IMR-90 (cell line): ENCODE data around the gene UNC13B. TPM values are rescaled to one million over a fixed set of nuclear protein-coding genes. Genes with fewer than 3 reads are reported as not detected.

Experiments used
- ATAC-seq: fragments of 200-7000 bp; cut with Tn5 transposase; 2 replicates; pipeline ENCODE4 v1.9.1; 2020; ENCODE audit warnings: low read depth, mild to moderate bottlenecking, moderate library complexity
- BruUV-seq: library from RNA; stranded (reverse); fragments of 400-500 nt; replicated peaks from 2 replicates; lab custom pipeline; 2021; lab: Mats Ljungman, UMichigan
- CTCF ChIA-PET: fragments of 300-600 bp; formaldehyde crosslinking; extraction: SDS; loops from one replicate; lab custom pipeline; 2021; ENCODE audit warnings: antibody characterized with exemption; lab: Yijun Ruan, JAX
- POLR2A ChIA-PET: fragments of 300-600 bp; sonication (Branson Sonifier 250); formaldehyde crosslinking; loops from one replicate; lab custom pipeline; 2022; ENCODE audit warnings: antibody characterized with exemption; ENCODE audit not compliant: unreplicated experiment; lab: Charles Lee
- DNase-seq: peaks from one replicate; pipeline ENCODE4 v3.0.0; 2013
- H2AFZ ChIP-seq: replicated peaks from 2 replicates; pipeline ENCODE3; 2013; ENCODE audit warnings: low read length, mild to moderate bottlenecking; ENCODE audit not compliant: poor library complexity
- H2AK5ac ChIP-seq: 2 replicates; pipeline ENCODE4 v1.6.1; 2013; ENCODE audit warnings: low read depth, low read length, inconsistent platforms
- H2AK9ac ChIP-seq: replicated peaks from 2 replicates; pipeline ENCODE3; 2013; ENCODE audit warnings: mild to moderate bottlenecking, low read depth, low read length, moderate library complexity; ENCODE audit not compliant: poor library complexity
- H2BK120ac ChIP-seq: 2 replicates; pipeline ENCODE4 v1.6.1; 2013; ENCODE audit warnings: low read depth, low read length, inconsistent platforms
- H2BK15ac ChIP-seq: 3 replicates; pipeline ENCODE4 v1.6.1; 2013; ENCODE audit warnings: low read depth, low read length, inconsistent platforms
- H2BK20ac ChIP-seq: 2 replicates; pipeline ENCODE4 v1.6.1; 2013; ENCODE audit warnings: low read depth, mild to moderate bottlenecking, inconsistent platforms, low read length, moderate library complexity
- H2BK5ac ChIP-seq: 2 replicates; pipeline ENCODE4 v1.6.1; 2013; ENCODE audit warnings: mild to moderate bottlenecking, low read depth, low read length, inconsistent platforms; ENCODE audit not compliant: poor library complexity, severe bottlenecking
- H3K14ac ChIP-seq: replicated peaks from 2 replicates; pipeline ENCODE4 v1.6.1; 2013; ENCODE audit warnings: low read depth, low read length, inconsistent platforms
- H3K18ac ChIP-seq: 2 replicates; pipeline ENCODE4 v1.6.1; 2013; ENCODE audit warnings: low read depth, low read length, control low read depth
- H3K23ac ChIP-seq: 2 replicates; pipeline ENCODE4 v1.6.1; 2013; ENCODE audit warnings: low read depth, low read length, inconsistent platforms
- H3K27ac ChIP-seq: 2 replicates; pipeline ENCODE4 v1.5.1; 2013; ENCODE audit warnings: mild to moderate bottlenecking, control low read depth, low read length; ENCODE audit not compliant: insufficient read depth
- H3K27me3 ChIP-seq: 2 replicates; pipeline ENCODE4 v1.6.1; 2013; ENCODE audit warnings: low read length; ENCODE audit not compliant: control insufficient read depth, insufficient read depth
- H3K36me3 ChIP-seq: 2 replicates; pipeline ENCODE4 v1.6.1; 2013; ENCODE audit warnings: low read length, mixed read lengths; ENCODE audit not compliant: control insufficient read depth, insufficient read depth
- H3K4ac ChIP-seq: 2 replicates; pipeline ENCODE4 v1.6.1; 2013; ENCODE audit warnings: low read depth, low read length, inconsistent platforms
- H3K4me1 ChIP-seq: 2 replicates; pipeline ENCODE4 v1.6.1; 2013; ENCODE audit warnings: low read length, mixed read lengths; ENCODE audit not compliant: control insufficient read depth, insufficient read depth
- H3K4me2 ChIP-seq: 2 replicates; pipeline ENCODE4 v1.6.1; 2013; ENCODE audit warnings: low read depth, mild to moderate bottlenecking, control low read depth, low read length, moderate library complexity
- H3K4me3 ChIP-seq: 2 replicates; pipeline ENCODE4 v1.5.1; 2013; ENCODE audit warnings: low read depth, mild to moderate bottlenecking, control low read depth, low read length, moderate library complexity; ENCODE audit not compliant: insufficient read depth
- H3K56ac ChIP-seq: 2 replicates; pipeline ENCODE4 v1.6.1; 2013; ENCODE audit warnings: low read length, inconsistent platforms; ENCODE audit not compliant: insufficient read depth; ENCODE audit errors: extremely low read depth
- H3K79me1 ChIP-seq, 2 experiments: 2 replicates each; pipeline ENCODE4 v1.6.1; 2013; ENCODE audit warnings: low read length in 2 of 2, inconsistent platforms in 1 of 2, low read depth in 1 of 2
- H3K9ac ChIP-seq: 2 replicates; pipeline ENCODE4 v1.6.1; 2013; ENCODE audit warnings: low read depth, low read length, control low read depth
- H3K9me1 ChIP-seq: 2 replicates; pipeline ENCODE4 v1.6.1; 2013; ENCODE audit warnings: low read length, inconsistent platforms; ENCODE audit not compliant: insufficient read depth
- H3K9me3 ChIP-seq: 2 replicates; pipeline ENCODE4 v1.6.1; 2013; ENCODE audit warnings: low read length; ENCODE audit not compliant: control insufficient read depth, insufficient read depth
- H4K20me1 ChIP-seq: 2 replicates; pipeline ENCODE4 v1.6.1; 2013; ENCODE audit warnings: low read length, inconsistent platforms; ENCODE audit not compliant: insufficient read depth
- H4K5ac ChIP-seq: 2 replicates; pipeline ENCODE4 v1.6.1; 2013; ENCODE audit warnings: mild to moderate bottlenecking, low read depth, low read length, control low read depth
- H4K8ac ChIP-seq, 2 experiments: 2 replicates each; pipeline ENCODE4 v1.6.1; 2013; ENCODE audit warnings: low read depth in 2 of 2, low read length in 2 of 2, control low read depth in 1 of 2, inconsistent platforms in 1 of 2
- H4K91ac ChIP-seq: 2 replicates; pipeline ENCODE4 v1.6.1; 2013; ENCODE audit warnings: low read depth, low read length, inconsistent platforms; ENCODE audit not compliant: insufficient read depth
- CHD1 ChIP-seq: IDR thresholded peaks from 2 replicates; pipeline ENCODE4 v1.6.1; 2012; ENCODE audit warnings: low read depth, low read length, improper control_type of control experiment
- FOS ChIP-seq: fragments of 150-350 bp; IDR thresholded peaks from 2 replicates; pipeline ENCODE4 v1.6.1; 2016; ENCODE audit warnings: low read depth, low read length
- MAFK ChIP-seq: IDR thresholded peaks from 2 replicates; pipeline ENCODE4 v1.6.1; 2012; ENCODE audit warnings: low read depth, low read length, improper control_type of control experiment
- NFE2L2 ChIP-seq: fragments of 150-350 bp; IDR thresholded peaks from 2 replicates; pipeline ENCODE4 v1.6.1; 2016; ENCODE audit warnings: low read depth, mild to moderate bottlenecking, low read length
- RAD21 ChIP-seq: IDR thresholded peaks from 2 replicates; pipeline ENCODE4 v1.6.1; 2012; ENCODE audit warnings: low read length, improper control_type of control experiment
- RFX5 ChIP-seq: IDR thresholded peaks from 2 replicates; pipeline ENCODE4 v1.8.0; 2012; ENCODE audit warnings: low read depth, mild to moderate bottlenecking, low read length, moderate library complexity
- WGBS, 2 experiments: methylation state at CpG; one replicate each; pipeline versions ENCODE4 v1.1.5 to v1.1.7; 2013; ENCODE audit warnings: missing lambda C conversion rate in 2 of 2; ENCODE audit not compliant: insufficient read length in 1 of 2; ENCODE audit errors: extremely low coverage in 2 of 2; 5-methylcytosine and 5-hydroxymethylcytosine counted together
- dilution Hi-C: fragments of 300-500 bp; cut with HindIII; formaldehyde crosslinking; loops from one replicate; pipeline ENCODE4 v1.14.3; 2018; ENCODE audit warnings: low sequenced_read_pairs; ENCODE audit not compliant: unreplicated experiment
- in situ Hi-C: fragments of 300-500 bp; cut with MboI; formaldehyde crosslinking; loops from 3 replicates; pipeline ENCODE4 v1.14.3; 2019; ENCODE audit warnings: low sequenced_read_pairs, inconsistent platforms, mixed read lengths
- intact Hi-C: fragments of 100-400 bp; cut with micrococcal nuclease; formaldehyde crosslinking; loops from 2 replicates; pipeline ENCODE4 v1.10.0; 2022
- polyA plus RNA-seq, 3 experiments: library from polyadenylated mRNA; depleted of rRNA; stranded (reverse); fragments of >200 nt; gene quantifications; 2 replicates each; pipeline ENCODE4 v1.2.3, GENCODE V29; 2012; ENCODE audit warnings: low replicate concordance in 1 of 3
- total RNA-seq: library from RNA; depleted of rRNA; stranded (reverse); fragments of >200 nt; gene quantifications from 2 replicates; pipeline ENCODE4 v1.2.3, GENCODE V29; 2012

Gene UNC13B
- total and polyA plus RNA-seq, 2 of the 4 experiments (the other 2 are of a cell fraction), result 7.5 to 14.3 TPM

- H3K79me1 ChIP-seq, result no peaks in the 10 kb centered on the region
- no peak overlapping the region for H2BK5ac ChIP-seq
- no peak overlapping the region for H3K56ac ChIP-seq
- H4K5ac ChIP-seq, result no peak overlapping the region
- BruUV-seq, result no TSS peak
- dilution Hi-C loops (no loop called here), in situ Hi-C loops (no loop called here), intact Hi-C loops (no loop called here)
- H3K4me1 ChIP-seq, result no peaks in the 10 kb centered on the region
- no peaks in the 10 kb centered on the region for H4K20me1 ChIP-seq
- no peak overlapping the region for H3K9ac ChIP-seq
- H2BK120ac ChIP-seq, result no peak overlapping the region
- H4K8ac ChIP-seq, result no peak overlapping the region
- no peak overlapping the region for H2BK20ac ChIP-seq
- WGBS, 2 experiments, result no CpG with 5 or more reads among the region's 1 CpG
- no peaks in the 10 kb centered on the region for H3K9me1 ChIP-seq
- no peak overlapping the region for H2AK9ac ChIP-seq
- TF ChIP-seq FOS (no peak), CHD1 (no peak), RAD21 (no peak), MAFK (peak; percentile 61), NFE2L2 (no peak), RFX5 (no peak)
- ChIA-PET POLR2A (no interaction called here), CTCF (interaction anchor here (1.1 kb wide), 1 partner anchor 35 kb away, joined by 3 read pairs; no protein-coding TSS in a partner anchor)
- 0 out of 2 replicates have a peak, but pooled peaks have one; percentile 32 for ATAC-seq
- H3K4ac ChIP-seq, result no peak overlapping the region
- no peak overlapping the region for H3K4me2 ChIP-seq
- no peaks in the 10 kb centered on the region for H3K36me3 ChIP-seq
- no peaks in the 10 kb centered on the region for H3K27me3 ChIP-seq
- no peak overlapping the region for H3K23ac ChIP-seq
- H2AFZ ChIP-seq, result no peak overlapping the region
- DNase-seq, result peak; percentile 29
- H3K4me3 ChIP-seq, result no peak overlapping the region
- H3K9me3 ChIP-seq, result peaks cover 6% of the 10 kb centered on the region; the same call in 1 of the 2 replicates
- H3K14ac ChIP-seq, result no peak overlapping the region
- no peak overlapping the region for H2AK5ac ChIP-seq
- no peak overlapping the region for H3K27ac ChIP-seq
- no peak overlapping the region for H4K91ac ChIP-seq
- no peak overlapping the region for H2BK15ac ChIP-seq
- H3K18ac ChIP-seq, result no peak overlapping the region
Observed at GRCh38 chr9:35195683-35196082, 33.9 kb downstream of the UNC13B start.
